OCI-LY1 (cell line): ENCODE data around the gene HMGCLL1.

ENCODE experiments used
- H2AFZ ChIP-seq: fragments of 200-600 bp; sonication (generic), shearing (Covaris generic); 2 replicates; pipeline ENCODE4 v1.6.0; 2014; ENCODE audit warnings: antibody characterized with exemption, mild to moderate bottlenecking, low read length
- H3F3A ChIP-seq: fragments of 200-600 bp; sonication (generic), shearing (Covaris generic); 2 replicates; pipeline ENCODE4 v1.6.0; 2014; ENCODE audit warnings: mild to moderate bottlenecking, antibody characterized with exemption, low read length, moderate library complexity; ENCODE audit not compliant: insufficient read depth
- H3K27ac ChIP-seq: fragments of 200-600 bp; sonication (generic); 2 replicates; pipeline ENCODE4 v1.5.1; 2014; ENCODE audit warnings: low read length, mixed run types, mild to moderate bottlenecking, low read depth; ENCODE audit not compliant: poor library complexity, severe bottlenecking
- H3K27me3 ChIP-seq: fragments of 200-600 bp; sonication (generic); 2 replicates; pipeline ENCODE4 v1.6.0; 2014; ENCODE audit warnings: antibody characterized with exemption, mild to moderate bottlenecking, low read length, moderate library complexity; ENCODE audit not compliant: insufficient read depth
- H3K36me3 ChIP-seq: fragments of 200-600 bp; sonication (generic); 2 replicates; pipeline ENCODE4 v1.6.1; 2014; ENCODE audit warnings: mild to moderate bottlenecking, antibody characterized with exemption, low read length, moderate library complexity, mixed read lengths; ENCODE audit not compliant: insufficient read depth
- H3K4me1 ChIP-seq: fragments of 200-600 bp; sonication (generic); 2 replicates; pipeline ENCODE4 v1.5.1; 2014; ENCODE audit warnings: mild to moderate bottlenecking, low read length, moderate library complexity; ENCODE audit not compliant: insufficient read depth, severe bottlenecking
- H3K4me2 ChIP-seq: fragments of 200-600 bp; sonication (generic), shearing (Covaris generic); 2 replicates; pipeline ENCODE4 v1.6.1; 2014; ENCODE audit warnings: low read length
- H3K4me3 ChIP-seq: fragments of 200-600 bp; sonication (generic); 2 replicates; pipeline ENCODE4 v1.5.1; 2014; ENCODE audit warnings: low read length, low read depth, mild to moderate bottlenecking, mixed read lengths; ENCODE audit not compliant: poor library complexity, severe bottlenecking
- H3K79me2 ChIP-seq: fragments of 200-600 bp; shearing (Covaris generic); 2 replicates; pipeline ENCODE4 v1.6.1; 2016; ENCODE audit warnings: mixed run types, low read length, mixed read lengths; ENCODE audit not compliant: insufficient read depth
- H3K9ac ChIP-seq: fragments of 200-600 bp; sonication (generic), shearing (Covaris generic); 2 replicates; pipeline ENCODE4 v1.6.1; 2014; ENCODE audit warnings: mild to moderate bottlenecking, low read length, mixed read lengths
- H3K9me2 ChIP-seq: fragments of 200-600 bp; sonication (generic), shearing (Covaris generic); 2 replicates; pipeline ENCODE4 v1.6.1; 2014; ENCODE audit warnings: low read depth, mild to moderate bottlenecking, low read length, mixed read lengths
- H3K9me3 ChIP-seq: fragments of 200-600 bp; shearing (Covaris generic); 2 replicates; pipeline ENCODE4 v1.6.1; 2014; ENCODE audit warnings: low read length, mixed read lengths
- H4K20me1 ChIP-seq: fragments of 200-600 bp; sonication (generic), shearing (Covaris generic); 2 replicates; pipeline ENCODE4 v1.6.0; 2016; ENCODE audit warnings: mild to moderate bottlenecking, low read length; ENCODE audit not compliant: insufficient read depth
- CTCF ChIP-seq: fragments of 200-600 bp; sonication (generic), shearing (Covaris generic); IDR thresholded peaks from 2 replicates; pipeline ENCODE4 v1.5.1; 2017; ENCODE audit warnings: mild to moderate bottlenecking, antibody characterized with exemption, low read length, moderate library complexity, mixed read lengths
- EZH2 ChIP-seq: fragments of 200-600 bp; sonication (generic), shearing (Covaris generic); IDR thresholded peaks from 2 replicates; pipeline ENCODE4 v1.8.0; 2017; ENCODE audit warnings: borderline replicate concordance, mixed run types, mild to moderate bottlenecking, antibody characterized with exemption, low read length, moderate library complexity, mixed read lengths

The HMGCLL1 gene

GRCh38 chr6:55584654-55585354, 5.8 kb upstream of the HMGCLL1 start:
- no peak overlapping the region for H3K9ac ChIP-seq
- no peaks in the 10 kb centered on the region for H3K9me3 ChIP-seq
- no peak overlapping the region for H2AFZ ChIP-seq
- no peaks in the 10 kb centered on the region for H3K36me3 ChIP-seq
- H4K20me1 ChIP-seq = no peaks in the 10 kb centered on the region
- H3K79me2 ChIP-seq = no peaks in the 10 kb centered on the region
- H3K4me3 ChIP-seq = no peak overlapping the region
- no peak overlapping the region for H3K27ac ChIP-seq
- H3F3A ChIP-seq = no peaks in the 10 kb centered on the region
- no peaks in the 10 kb centered on the region for H3K9me2 ChIP-seq
- H3K4me1 ChIP-seq = no peaks in the 10 kb centered on the region
- TF ChIP-seq EZH2 (no peak), CTCF (no peak)
- H3K4me2 ChIP-seq = no peak overlapping the region
- no peaks in the 10 kb centered on the region for H3K27me3 ChIP-seq

- no peak overlapping the region for H2AFZ ChIP-seq
- H3K9ac ChIP-seq = no peak overlapping the region
- no peak overlapping the region for H3K4me3 ChIP-seq
- H3K4me1 ChIP-seq = no peaks in the 10 kb centered on the region
- H3K9me3 ChIP-seq = no peaks in the 10 kb centered on the region
- no peaks in the 10 kb centered on the region for H3K79me2 ChIP-seq
- no peak overlapping the region for H3K4me2 ChIP-seq
- no peaks in the 10 kb centered on the region for H3K9me2 ChIP-seq
- H3K36me3 ChIP-seq = no peaks in the 10 kb centered on the region
- no peaks in the 10 kb centered on the region for H3K27me3 ChIP-seq
- no peak overlapping the region for H3K27ac ChIP-seq
- no peaks in the 10 kb centered on the region for H4K20me1 ChIP-seq
- TF ChIP-seq CTCF (no peak), EZH2 (no peak)
- H3F3A ChIP-seq = no peaks in the 10 kb centered on the region
Measured at GRCh38 chr6:55576811-55577210, 2.2 kb downstream of the HMGCLL1 start.

- Histone ChIP-seq H4K20me1 (no peaks in the 10 kb centered on the region), H3K4me2 (no peak overlapping the region), H3F3A (no peaks in the 10 kb centered on the region), H3K9ac (no peak overlapping the region), H3K36me3 (no peaks in the 10 kb centered on the region), H2AFZ (no peak overlapping the region), H3K27ac (no peak overlapping the region), H3K4me1 (no peaks in the 10 kb centered on the region), H3K4me3 (no peak overlapping the region), H3K9me2 (no peaks in the 10 kb centered on the region), H3K9me3 (no peaks in the 10 kb centered on the region), H3K79me2 (no peaks in the 10 kb centered on the region), H3K27me3 (no peaks in the 10 kb centered on the region)
- TF ChIP-seq CTCF (no peak), EZH2 (no peak)
Measured at GRCh38 chr6:55574556-55574955, 4.4 kb downstream of the HMGCLL1 start.
